HG02623 (cell line): Measurements from ENCODE around the gene CLIC2.
A peak's percentile ranks its signal among the peaks of the same experiment; 100 is the strongest.
"Not testable (repeated sequence)": the region's sequence is repeated elsewhere in the genome, so short reads cannot be mapped to it uniquely, and the experiment has no call there.

ENCODE experiments used
- ATAC-seq: cut with Tn5 transposase; IDR thresholded peaks from one replicate; pipeline ENCODE4 v1.9.1; 2021; ENCODE audit warnings: moderate library complexity; ENCODE audit not compliant: unreplicated experiment

The CLIC2 gene

DNA sequence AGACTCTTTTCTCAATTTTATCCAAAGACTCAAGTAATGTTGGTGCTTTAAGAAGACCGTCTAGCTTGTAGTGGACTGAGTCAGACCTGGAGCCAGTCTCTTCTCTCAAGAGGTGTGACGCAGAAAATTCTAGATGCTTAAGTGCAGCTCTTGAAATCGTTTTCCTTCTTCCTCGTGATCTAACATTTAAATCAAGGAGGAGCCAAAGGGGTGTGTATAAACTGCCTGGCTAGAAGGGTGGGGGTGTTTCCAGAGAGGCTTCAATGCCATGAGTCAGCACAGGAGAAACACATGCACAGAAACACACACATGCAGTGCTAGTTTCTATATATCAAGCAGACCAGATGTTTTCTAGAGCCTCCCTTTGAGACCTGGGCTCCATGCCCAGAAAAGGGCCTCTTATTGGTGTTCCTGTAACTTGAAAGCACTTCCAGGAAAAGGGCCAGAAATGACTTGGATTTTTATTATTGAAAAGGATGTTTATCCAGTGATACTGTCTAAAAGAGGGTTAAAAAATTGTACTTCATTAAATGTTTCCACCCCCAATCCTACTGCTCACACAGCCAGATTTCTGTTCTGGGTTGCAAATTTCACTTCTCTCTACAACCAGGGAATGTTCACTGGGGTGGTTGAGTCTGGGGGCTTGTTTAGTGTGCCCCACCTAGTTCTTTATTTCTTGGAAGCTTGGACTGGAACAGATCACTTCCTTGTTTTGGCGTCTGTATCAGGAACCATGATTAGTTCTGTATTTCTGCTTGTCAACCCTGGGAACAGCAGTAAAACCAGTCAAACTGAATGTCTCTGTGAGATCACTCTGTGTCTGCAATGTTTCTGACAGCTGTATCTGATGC, at the start of gene CLIC2:
TSS of gene CLIC2 (minus strand) at position 129 of the 851 bp plus-strand sequence. CDS start 187 bp downstream, outside the sequence.
- ATAC-seq = peak; percentile 70

DNA sequence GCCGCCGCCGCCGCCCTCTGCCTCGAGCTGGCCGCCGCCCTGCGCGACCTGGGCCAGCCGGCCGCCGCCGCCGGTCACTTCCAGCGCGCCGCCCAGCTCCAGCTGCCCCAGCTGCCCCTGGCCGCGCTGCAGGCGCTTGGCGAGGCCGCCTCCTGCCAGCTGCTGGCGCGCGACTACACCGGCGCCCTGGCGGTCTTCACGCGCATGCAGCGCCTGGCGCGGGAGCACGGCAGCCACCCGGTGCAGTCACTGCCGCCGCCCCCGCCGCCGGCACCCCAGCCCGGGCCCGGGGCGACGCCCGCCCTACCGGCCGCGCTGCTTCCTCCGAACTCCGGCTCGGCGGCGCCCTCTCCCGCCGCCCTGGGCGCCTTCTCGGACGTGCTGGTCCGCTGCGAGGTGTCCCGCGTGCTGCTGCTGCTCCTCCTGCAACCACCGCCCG, 48.1 kb upstream of the CLIC2 start:
- peak; percentile 40 for ATAC-seq

DNA sequence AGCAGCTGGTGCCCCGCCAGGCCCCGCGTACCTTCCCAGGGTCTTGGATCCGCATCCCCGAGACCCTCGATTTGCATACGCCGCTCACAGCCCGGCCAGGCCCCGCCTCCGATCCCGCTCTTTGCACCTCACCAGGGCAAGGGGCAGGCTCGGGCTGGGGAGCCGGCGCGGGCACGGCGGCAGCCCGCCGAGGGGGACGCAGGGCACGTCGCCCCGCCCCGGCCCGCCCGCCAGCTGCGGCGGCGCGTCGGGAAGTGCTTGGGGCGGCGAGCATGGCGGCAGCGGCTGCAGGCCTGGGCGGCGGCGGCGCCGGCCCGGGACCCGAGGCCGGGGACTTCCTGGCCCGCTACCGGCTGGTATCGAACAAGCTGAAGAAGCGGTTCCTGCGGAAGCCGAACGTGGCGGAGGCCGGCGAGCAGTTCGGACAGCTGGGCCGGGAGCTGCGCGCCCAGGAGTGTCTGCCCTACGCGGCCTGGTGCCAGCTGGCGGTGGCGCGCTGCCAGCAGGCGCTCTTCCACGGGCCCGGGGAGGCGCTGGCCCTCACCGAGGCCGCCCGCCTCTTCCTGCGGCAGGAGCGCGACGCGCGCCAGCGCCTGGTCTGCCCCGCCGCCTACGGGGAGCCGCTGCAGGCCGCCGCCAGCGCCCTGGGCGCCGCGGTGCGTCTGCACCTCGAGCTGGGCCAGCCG, 47.6 kb upstream of the CLIC2 start, which contains the start of gene F8A2:
TSS of gene F8A2 (plus strand) at position 253 of the 686 bp plus-strand sequence. CDS start at position 273, 20 bp downstream.
- ATAC-seq = peak; percentile 74

DNA sequence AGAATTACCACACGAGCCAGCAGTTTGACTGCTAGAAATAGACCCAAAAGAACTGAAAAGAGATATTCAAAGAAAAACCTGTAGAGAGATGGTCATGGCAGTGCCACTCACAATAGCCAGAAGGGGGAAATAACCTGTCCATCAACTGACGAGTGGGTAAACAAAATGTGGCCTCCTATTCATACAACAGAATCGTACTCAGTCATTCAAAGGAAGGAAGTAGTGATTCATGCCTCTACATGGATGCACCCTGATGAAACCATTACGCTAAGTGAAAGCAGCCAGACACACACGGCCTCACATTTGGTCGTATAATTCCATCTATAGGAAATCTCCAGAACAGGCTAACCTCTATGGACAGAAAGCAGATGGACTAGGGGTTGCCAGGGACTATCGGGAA, 45.4 kb upstream of the CLIC2 start:
- ATAC-seq = not testable (repeated sequence)

DNA sequence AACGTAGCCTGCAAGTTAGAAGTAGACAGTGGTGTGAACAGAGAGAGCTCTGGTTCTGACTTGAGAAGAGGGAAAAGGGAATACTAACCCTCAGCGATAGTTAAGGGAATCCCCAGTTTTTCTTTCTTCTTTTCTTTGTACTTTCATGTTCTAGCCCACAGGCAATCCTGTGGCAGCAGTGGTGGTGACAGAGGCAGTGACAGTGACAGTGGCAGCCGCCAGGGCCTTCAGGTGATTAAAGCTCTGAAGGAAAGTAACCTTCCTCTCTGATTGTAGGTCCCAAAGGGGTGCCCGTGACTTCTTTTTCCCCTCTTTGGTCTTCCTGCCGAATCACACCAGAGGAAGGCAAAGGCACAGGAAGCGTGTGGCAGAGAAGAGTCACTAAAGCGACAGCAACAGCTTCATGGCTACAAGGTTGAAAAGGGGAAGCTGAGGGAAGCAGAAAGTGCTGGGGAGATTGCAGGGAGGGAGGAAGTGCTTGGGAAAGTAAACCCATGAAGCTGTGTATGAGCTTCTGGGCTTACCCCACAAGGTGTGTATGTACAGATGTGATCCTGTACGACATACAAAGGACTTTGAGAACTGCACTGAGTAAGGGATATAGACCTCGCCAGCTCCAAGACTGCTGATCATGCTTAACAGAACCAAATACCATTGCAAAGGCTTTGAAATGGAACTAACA, 39.5 kb upstream of the CLIC2 start:
- peak; percentile 71 for ATAC-seq

DNA sequence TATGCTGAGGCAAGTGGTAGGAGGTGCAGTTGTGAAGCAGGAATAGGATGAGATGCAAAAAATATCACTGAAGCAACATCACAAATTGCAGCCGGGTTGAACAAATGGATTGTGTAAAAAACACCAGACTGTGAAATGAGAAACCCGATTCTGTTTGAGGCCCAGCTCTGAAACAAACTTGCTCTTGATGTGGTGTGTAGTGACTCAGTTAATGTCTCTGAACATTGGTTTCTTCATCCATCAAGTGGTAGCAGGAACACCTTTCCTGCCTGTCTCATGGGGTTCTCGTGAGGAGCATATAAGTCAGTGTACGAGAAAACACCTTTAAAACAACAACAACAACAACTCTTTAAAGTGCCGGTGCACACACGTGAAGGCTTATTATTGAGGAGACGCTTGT, 29.3 kb upstream of the CLIC2 start:
- ATAC-seq = not testable (repeated sequence)

DNA sequence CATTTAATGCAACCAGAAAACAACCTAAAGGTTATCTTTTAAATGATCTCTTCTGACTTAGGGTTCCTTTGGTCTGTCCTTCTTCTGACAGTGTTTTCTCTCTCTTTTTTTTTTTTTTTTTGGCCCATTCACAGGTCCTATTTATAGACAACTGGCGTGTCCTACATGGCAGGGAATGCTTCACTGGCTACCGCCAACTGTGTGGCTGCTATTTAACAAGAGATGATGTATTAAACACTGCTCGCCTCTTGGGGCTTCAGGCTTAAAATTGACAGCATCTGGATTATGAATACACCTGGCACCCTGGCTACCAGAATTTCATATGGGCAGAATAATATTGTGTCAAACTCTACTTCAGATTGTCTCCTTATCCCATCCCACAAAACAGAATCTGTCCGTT, 15.0 kb upstream of the CLIC2 start:
- ATAC-seq = not testable (repeated sequence)

DNA sequence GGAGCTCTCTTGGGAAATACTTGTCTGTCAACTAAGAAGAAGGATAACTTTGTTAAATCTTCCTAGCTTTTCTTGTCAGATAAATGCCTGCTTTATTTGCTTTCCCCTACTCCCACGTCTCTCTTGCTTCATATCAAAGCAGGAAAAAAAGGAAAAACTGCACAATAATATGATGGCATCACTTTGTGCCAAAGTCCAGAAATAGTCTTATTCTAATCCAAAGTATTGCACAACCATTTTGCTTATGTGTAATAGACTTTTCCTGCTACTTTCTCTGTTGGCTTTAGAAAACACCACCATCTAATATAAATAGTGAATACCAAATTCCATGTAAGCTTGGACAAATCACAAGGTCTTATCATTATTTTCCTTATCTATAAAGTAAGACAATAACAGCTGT, 11.3 kb upstream of the CLIC2 start:
- not testable (repeated sequence) for ATAC-seq

DNA sequence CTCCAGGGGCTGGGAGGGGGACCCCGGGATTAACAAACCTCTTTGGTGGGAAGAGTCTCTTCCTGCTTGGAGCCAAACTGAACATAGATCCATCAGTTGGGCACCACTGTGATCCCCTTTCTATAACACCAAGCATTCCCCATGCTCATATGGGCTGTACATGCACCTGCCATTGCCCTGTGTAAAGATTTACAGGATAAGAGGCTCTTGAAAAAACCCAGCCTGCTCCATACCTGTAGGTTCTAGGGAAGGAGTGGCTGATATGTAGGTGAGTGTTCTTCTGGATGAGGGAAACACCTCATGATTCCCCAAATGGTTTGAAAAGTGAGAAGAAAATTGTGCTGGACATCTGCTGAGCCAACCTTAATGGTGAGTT, 911 bp upstream of the CLIC2 start:
- ATAC-seq = not testable (repeated sequence)

DNA sequence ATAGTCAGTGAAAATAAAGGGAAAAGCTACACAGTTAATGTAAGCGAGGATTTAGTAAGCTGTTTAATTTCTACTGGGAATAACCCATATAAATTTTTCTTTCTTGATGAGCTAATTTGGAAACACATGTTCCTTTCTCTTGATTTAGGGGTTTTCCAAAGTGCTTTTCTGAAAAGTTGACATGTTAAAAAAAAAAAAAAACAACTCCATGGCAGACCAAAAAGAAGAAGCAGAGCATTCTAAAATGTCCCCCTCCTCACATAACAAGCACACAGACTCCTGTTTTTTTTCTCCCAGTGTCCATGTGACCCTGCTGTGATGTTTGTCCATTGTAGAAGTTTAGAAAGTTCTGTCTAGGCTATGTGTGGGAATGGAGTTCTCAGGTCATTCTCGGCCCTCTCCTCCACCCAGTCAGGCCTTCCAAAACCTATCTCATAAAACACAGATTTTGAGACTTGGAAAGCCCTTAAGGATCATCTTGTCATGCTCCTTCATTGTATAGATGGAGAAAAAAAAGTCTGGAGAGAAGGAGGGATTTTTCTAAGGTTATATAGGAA, 792 bp downstream of the CLIC2 start:
- ATAC-seq = no peak

DNA sequence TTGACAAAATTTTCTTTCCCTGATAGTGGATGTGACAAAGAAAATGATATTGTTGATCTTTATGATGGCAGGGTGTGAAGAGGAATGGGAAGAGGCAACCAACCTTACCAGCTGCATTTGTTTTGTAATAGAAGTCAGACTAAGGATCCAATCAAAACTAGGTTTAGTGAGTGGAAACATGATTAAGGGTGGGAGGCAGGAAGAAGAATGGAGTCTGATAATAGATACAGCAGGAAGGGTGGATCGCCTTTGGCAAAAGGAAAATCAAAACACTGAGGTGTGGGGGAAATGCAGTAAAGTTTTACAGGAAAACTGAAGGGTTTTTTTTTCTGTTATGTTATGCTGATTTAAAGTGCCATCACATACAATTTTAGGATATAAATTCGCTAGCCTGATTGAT, 3.4 kb downstream of the CLIC2 start:
- ATAC-seq = no peak

DNA sequence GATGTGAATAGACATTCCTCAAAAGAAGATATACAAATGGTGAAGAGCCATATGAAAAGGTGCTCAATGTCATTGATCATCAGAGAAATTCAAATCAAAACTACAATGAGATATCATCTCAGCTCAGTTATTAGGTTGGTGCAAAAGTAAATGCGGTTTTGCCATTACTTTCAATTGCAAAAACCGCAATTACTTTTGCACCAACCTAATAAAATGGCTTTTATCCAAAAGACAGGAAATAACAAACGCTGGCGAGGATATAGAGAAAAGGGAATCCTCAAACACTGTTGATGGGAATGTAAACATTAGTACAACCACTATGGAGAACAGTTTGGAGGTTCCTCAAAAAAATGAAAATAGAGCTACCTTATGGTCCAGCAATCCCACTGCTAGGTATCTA, 5.1 kb downstream of the CLIC2 start:
- ATAC-seq = no peak

DNA sequence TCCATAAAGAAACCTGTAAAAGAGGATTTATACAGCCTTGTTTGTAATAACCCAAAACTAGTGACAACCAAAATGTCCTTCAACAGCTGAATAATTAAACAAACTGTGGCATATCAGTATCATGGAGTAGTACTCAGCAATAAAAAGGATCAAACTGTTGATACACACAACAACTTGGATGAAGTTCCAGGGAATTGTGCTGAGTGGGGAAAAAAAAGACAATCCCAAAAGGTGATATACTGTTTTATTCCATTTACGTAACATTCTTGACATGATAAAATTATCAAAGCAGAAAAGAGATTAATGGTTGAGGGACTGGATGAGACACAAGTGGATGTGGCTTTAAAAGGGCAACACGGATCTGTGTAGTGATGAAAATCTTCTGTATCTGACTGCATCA, 7.8 kb downstream of the CLIC2 start:
- no peak for ATAC-seq

DNA sequence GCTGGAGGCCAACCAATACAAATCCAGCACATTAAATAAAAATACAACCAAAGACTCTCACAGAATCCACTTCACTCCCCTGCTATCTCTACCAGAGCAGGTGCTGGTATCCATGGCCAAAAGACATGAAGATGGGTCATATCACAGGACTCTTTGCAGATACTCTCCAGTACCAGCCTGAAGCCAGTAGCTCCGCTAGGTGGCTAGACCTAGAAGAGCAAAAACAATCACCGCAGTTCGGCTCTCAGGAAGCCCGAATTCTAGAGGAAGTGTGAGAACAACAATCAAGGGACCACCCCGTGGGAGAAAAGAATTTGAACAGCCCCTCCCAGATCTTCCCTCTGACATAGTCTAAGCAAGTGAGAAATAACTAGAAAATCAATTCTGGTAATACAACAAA, 20.2 kb downstream of the CLIC2 start:
- no peak for ATAC-seq

DNA sequence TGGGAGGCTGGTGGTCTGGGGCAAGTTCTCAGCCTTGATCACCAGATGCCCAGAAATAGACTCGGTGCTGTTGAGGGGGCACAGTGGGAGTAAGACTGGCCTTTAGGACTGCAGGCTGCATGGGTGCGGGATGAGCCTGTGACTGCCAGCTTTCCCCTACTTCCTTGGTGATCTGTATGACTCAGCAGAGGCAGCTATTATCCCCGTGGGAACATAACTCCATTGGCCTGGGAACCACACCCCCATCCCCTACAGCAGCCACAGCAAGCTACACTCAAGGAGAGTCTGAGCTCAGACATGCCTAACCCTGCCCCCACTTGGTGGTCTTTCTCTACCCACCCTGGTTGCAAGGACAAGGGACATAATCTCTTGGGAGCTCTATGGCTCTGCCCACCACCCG, 20.6 kb downstream of the CLIC2 start:
- no peak for ATAC-seq

DNA sequence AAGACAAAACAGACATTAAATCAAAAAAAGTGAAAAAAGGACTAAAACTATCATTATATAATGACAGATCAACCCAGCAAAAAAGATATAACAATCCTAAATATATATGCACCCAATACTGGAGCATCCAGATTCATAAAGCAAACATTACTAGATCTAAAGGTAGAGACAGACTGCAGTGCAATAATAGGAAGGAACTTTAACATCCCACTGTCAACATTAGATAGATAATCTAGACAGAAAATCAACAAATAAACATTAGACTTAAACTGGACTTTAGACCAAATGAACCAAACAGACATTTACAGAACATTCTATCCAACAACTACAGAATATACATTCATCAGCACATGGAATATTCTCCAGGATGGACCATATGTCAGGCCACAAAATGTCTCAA, 40.6 kb downstream of the CLIC2 start:
- no peak for ATAC-seq

DNA sequence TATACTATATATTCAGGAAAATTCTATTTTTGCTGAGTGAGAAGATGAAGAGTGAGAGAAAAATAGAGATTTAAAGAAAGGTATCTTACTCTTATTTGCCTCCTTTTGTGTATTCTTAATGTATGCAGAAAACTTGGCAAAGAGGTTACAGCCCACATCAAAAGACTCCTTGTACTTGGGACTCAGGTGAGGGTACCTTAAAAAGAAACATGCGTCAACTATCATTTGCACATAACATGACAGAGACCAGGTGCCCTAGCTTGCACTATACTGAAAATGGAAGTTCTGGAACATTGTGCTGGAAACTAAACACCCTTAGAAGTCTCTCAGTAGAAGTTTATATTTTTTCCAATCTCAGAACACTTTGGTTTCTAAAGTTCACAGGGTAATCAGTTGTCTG, 54.5 kb downstream of the CLIC2 start:
- ATAC-seq = no peak

DNA sequence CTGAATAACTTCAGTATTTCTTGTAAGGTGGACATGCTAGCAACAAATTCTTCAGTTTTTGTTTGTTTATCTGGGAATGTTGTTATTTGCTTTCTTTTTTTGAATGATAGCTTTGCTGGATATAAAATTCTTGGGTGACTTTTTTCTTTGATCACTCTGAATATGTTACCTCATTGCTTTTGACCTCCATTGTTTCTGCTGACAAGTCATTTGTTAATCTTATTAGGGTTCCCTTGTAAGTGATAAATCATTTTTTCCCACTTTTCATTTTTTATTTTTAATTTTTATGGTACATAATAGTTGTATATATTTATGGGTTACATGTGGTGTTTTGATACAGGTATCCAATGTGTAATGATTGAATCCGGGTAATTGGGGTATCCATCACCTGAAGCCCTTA, 63.4 kb downstream of the CLIC2 start:
- no peak for ATAC-seq

DNA sequence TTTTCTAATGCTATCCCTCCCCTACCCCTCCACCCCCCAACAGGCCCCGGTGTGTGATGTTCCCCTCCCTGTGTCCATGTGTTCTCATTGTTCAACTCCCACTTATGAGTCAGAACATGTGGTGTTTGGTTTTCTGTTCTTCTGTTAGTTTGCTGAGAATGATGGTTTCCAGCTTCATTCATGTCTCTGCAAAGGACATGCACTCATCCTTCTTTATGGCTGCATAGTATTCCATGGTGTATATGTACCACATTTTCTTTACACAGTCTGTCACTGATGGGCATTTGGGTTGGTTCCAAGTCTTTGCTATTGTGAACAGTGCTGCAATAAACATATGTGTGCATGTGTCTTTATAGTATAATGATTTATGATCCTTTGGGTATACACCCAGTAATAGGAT, 66.4 kb downstream of the CLIC2 start:
- ATAC-seq = not testable (repeated sequence)

DNA sequence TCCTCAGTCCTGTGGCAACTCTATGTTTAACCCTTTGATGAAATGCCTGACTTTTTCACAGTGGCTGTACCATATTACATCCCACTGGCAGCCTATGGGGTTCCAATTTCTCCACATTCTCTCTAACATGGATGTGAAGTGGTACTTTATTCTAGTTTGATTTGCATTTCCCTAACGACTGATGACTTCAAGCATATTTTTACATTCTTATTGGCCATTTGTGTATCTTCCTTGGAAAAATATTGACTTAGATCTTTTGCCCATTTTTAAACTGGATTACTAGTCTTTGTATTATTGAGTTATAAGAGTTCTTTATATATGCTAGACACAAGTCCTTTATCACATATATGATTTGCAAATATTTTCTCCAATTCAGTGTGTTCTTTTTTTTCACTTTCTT, 68.0 kb downstream of the CLIC2 start:
- ATAC-seq = no peak
